Measurements from ENCODE around the gene SULT1B1. TPM values are rescaled to one million over a fixed set of nuclear protein-coding genes. Genes with fewer than 3 reads are reported as not detected.

The SULT1B1 gene
- total RNA-seq, 1 experiment from 2014 or later: not detected

DNA sequence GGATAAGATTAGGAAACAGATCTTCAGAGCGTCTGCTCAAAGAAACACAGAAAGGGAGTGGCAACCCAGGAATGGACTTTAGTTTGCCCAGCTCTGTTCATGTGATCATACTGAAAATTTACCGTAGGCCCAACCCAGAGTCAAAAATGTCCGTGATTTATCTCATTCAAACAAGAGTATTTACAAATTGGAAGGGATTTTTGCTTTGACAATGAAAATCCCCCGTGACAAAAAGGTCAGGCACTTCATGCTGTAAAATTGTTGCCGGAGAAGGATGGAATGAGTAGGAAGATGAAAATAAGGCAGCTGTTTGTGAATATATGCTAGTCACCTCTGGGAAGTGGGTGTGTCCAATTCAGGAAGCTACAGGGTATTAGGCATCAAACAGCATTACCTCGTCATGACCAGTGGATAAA lies 1.2 kb downstream of the SULT1B1 start:
- H3K27me3 Mint-ChIP-seq (ENCODE audit: low read depth): no peaks in the 10 kb centered on the region
- Histone ChIP-seq H3K18ac (ENCODE audit: insufficient read length, low read depth, low read length) (no peak overlapping the region), H3K4me1 (ENCODE audit: insufficient read depth, low read length) (no peaks in the 10 kb centered on the region), H4K8ac (replicated peaks; ENCODE audit: insufficient read length, low read depth, low read length) (no peak overlapping the region), H2BK12ac (ENCODE audit: insufficient read length, low read depth, low read length) (no peak overlapping the region), H4K91ac (ENCODE audit: insufficient read length, low read depth, low read length) (no peak overlapping the region), H3K4me2 (ENCODE audit: insufficient read depth, insufficient read length, low read length) (no peak overlapping the region), H3K4ac (ENCODE audit: low read depth, low read length) (no peak overlapping the region), H3K79me1 (ENCODE audit: insufficient read depth, low read depth, low read length, poor library complexity, severe bottlenecking) (no peaks in the 10 kb centered on the region), H2BK120ac (ENCODE audit: low read depth, low read length, poor library complexity, severe bottlenecking) (no peak overlapping the region), H3K56ac (ENCODE audit: insufficient read length, low read depth, low read length) (no peak overlapping the region), H2AK5ac (ENCODE audit: insufficient read length, low read length) (no peak overlapping the region), H2AFZ (ENCODE audit: low read length) (peak overlapping the region; percentile 22), H4K5ac (ENCODE audit: insufficient read length, low read depth, low read length) (no peak overlapping the region), H4K20me1 (ENCODE audit: control insufficient read depth, insufficient read depth, insufficient read length) (no peaks in the 10 kb centered on the region), H2BK5ac (ENCODE audit: insufficient read length, low read length) (no peak overlapping the region), H3K79me2 (ENCODE audit: insufficient read depth, low read length) (no peaks in the 10 kb centered on the region), H3K14ac (ENCODE audit: insufficient read depth, low read length) (no peak overlapping the region), H3K9ac (ENCODE audit: extremely low read depth, insufficient read length, low read length) (no peak overlapping the region), H3K27me3 (ENCODE audit: insufficient read depth, low read length) (no peaks in the 10 kb centered on the region), H3K27ac (ENCODE audit: insufficient read length, low read depth, low read length) (no peak overlapping the region), H3K23ac (ENCODE audit: insufficient read length, low read depth, low read length) (no peak overlapping the region), H3K9me3 (ENCODE audit: control insufficient read depth, low read depth, low read length) (no peaks in the 10 kb centered on the region), H3T11ph (ENCODE audit: low read length) (no peak overlapping the region), H2BK15ac (ENCODE audit: low read depth, low read length) (no peak overlapping the region), H2BK20ac (ENCODE audit: low read depth, low read length, poor library complexity, severe bottlenecking) (no peak overlapping the region), H3K23me2 (ENCODE audit: insufficient read length, low read depth, low read length, poor library complexity, severe bottlenecking) (no peaks in the 10 kb centered on the region)
- H3K4me3 Mint-ChIP-seq: no peak overlapping the region
- DNase-seq: no peak
- no peaks in the 10 kb centered on the region for H3K4me1 Mint-ChIP-seq
- peaks cover 4 to 9% of the 10 kb centered on the region in 2 experiments; a peak in 4 of 5 replicates for H3K9me3 Mint-ChIP-seq
- TF ChIP-seq, protein P1, sequence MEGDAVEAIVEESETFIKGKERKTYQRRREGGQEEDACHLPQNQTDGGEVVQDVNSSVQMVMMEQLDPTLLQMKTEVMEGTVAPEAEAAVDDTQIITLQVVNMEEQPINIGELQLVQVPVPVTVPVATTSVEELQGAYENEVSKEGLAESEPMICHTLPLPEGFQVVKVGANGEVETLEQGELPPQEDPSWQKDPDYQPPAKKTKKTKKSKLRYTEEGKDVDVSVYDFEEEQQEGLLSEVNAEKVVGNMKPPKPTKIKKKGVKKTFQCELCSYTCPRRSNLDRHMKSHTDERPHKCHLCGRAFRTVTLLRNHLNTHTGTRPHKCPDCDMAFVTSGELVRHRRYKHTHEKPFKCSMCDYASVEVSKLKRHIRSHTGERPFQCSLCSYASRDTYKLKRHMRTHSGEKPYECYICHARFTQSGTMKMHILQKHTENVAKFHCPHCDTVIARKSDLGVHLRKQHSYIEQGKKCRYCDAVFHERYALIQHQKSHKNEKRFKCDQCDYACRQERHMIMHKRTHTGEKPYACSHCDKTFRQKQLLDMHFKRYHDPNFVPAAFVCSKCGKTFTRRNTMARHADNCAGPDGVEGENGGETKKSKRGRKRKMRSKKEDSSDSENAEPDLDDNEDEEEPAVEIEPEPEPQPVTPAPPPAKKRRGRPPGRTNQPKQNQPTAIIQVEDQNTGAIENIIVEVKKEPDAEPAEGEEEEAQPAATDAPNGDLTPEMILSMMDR (conservative IDR thresholded peaks at IDR 0.05): no peak
- no CpG with 5 or more reads among the region's 6 CpGs for WGBS (ENCODE audit: extremely low coverage, insufficient read length, low lambda C conversion rate)
- no peak overlapping the region for H3K27ac Mint-ChIP-seq
- peaks cover 0 to 4% (median 2%) of the 10 kb centered on the region in 3 experiments; a peak in 3 of 7 replicates for H3K36me3 Mint-ChIP-seq (ENCODE audit: insufficient read depth in 1 of 3, low read depth in 3 of 3)

All from H9 (cell line).